GM19395 (cell line): ENCODE measurements around the gene PARD6B.
A peak's percentile ranks its signal among the peaks of the same experiment; 100 is the strongest.
"Not testable (repeated sequence)": the region's sequence is repeated elsewhere in the genome, so short reads cannot be mapped to it uniquely, and the experiment has no call there.

Experiments
- ATAC-seq: cut with Tn5 transposase; IDR thresholded peaks from one replicate; pipeline ENCODE4 v1.9.1; 2021; ENCODE audit warnings: mild to moderate bottlenecking, moderate library complexity; ENCODE audit not compliant: unreplicated experiment

The PARD6B gene

GRCh38 chr20:50771419-50772080 lies 40.2 kb downstream of the PARD6B start:
- ATAC-seq: not testable (repeated sequence)

- ATAC-seq: no peak
These were observed 41.2 kb downstream of the PARD6B start for GRCh38 chr20:50772420-50773185.

GRCh38 chr20:50774515-50774914 lies 43.1 kb downstream of the PARD6B start:
- no peak for ATAC-seq

- no peak for ATAC-seq
These were observed 44.9 kb downstream of the PARD6B start for GRCh38 chr20:50776122-50776817.

- ATAC-seq: no peak
These were observed 46.0 kb downstream of the PARD6B start for GRCh38 chr20:50777373-50777772.

- not testable (repeated sequence) for ATAC-seq
These were observed 47.6 kb downstream of the PARD6B start for GRCh38 chr20:50778994-50779393.

- no peak for ATAC-seq
These were observed 52.0 kb downstream of the PARD6B start for GRCh38 chr20:50783390-50783789.

- ATAC-seq: no peak
These were observed 52.5 kb downstream of the PARD6B start for GRCh38 chr20:50783903-50784302.

GRCh38 chr20:50784464-50784863 lies 53.1 kb downstream of the PARD6B start:
- no peak for ATAC-seq

GRCh38 chr20:50786703-50787102 lies 55.3 kb downstream of the PARD6B start:
- ATAC-seq: no peak

GRCh38 chr20:50787181-50787580 lies 55.8 kb downstream of the PARD6B start:
- ATAC-seq: no peak

GRCh38 chr20:50788045-50788991 lies 56.9 kb downstream of the PARD6B start:
- ATAC-seq: no peak

- no peak for ATAC-seq
These were observed 58.7 kb downstream of the PARD6B start for GRCh38 chr20:50789968-50790650.

- peak; percentile 54 for ATAC-seq
These were observed 59.4 kb downstream of the PARD6B start for GRCh38 chr20:50790651-50791277.

GRCh38 chr20:50792708-50793574 lies 61.6 kb downstream of the PARD6B start:
- ATAC-seq: no peak

- ATAC-seq: not testable (repeated sequence)
These were observed 62.2 kb downstream of the PARD6B start for GRCh38 chr20:50793575-50794016.

- peak; percentile 11 for ATAC-seq
These were observed 62.9 kb downstream of the PARD6B start for GRCh38 chr20:50794181-50794845.
